Endothelial cell of umbilical vein (primary cell): Measurements from ENCODE around the gene KRT79. TPM values are rescaled to one million over a fixed set of nuclear protein-coding genes. Genes with fewer than 3 reads are reported as not detected.
A peak's percentile ranks its signal among the peaks of the same experiment; 100 is the strongest.

Source experiments
- BruUV-seq: library from RNA; stranded (reverse); fragments of 400-500 nt; replicated peaks from 2 replicates; lab custom pipeline; 2021; lab: Mats Ljungman, UMichigan
- CTCF ChIA-PET: fragments of 300-600, 350-600 bp; sonication (Branson Sonifier 250); formaldehyde crosslinking; loops from one replicate; lab custom pipeline; 2021; ENCODE audit warnings: antibody characterized with exemption, inconsistent platforms; lab: Charles Lee
- POLR2A ChIA-PET: fragments of 300-600, 350-600 bp; sonication (Branson Sonifier 250); formaldehyde crosslinking; loops from one replicate; lab custom pipeline; 2021; ENCODE audit warnings: antibody characterized with exemption, inconsistent platforms; lab: Charles Lee
- DNase-seq: peaks from one replicate; pipeline ENCODE4 v3.0.0-alpha.2; 2011; ENCODE audit warnings: low read depth, low spot score
- FAIRE-seq: peaks from 2 replicates; lab custom pipeline; 2011; peaks lifted over from hg19 to GRCh38; lab: Jason Lieb, UNC
- H2AFZ ChIP-seq: 2 replicates; pipeline ENCODE4 v1.6.0; 2012; ENCODE audit warnings: low read depth, low read length, control low read depth, inconsistent platforms
- H3K27ac ChIP-seq: 2 replicates; pipeline ENCODE4 v1.5.1; 2011; ENCODE audit warnings: low read depth, mild to moderate bottlenecking, control low read depth, low read length, moderate library complexity; ENCODE audit not compliant: insufficient read depth
- H3K27me3 ChIP-seq, 2 experiments: 2 replicates each; pipeline versions ENCODE4 v1.6.0 to v1.6.1; 2011; ENCODE audit warnings: low read length in 2 of 2, mixed read lengths in 1 of 2; ENCODE audit not compliant: control insufficient read depth in 2 of 2, insufficient read depth in 2 of 2
- H3K36me3 ChIP-seq, 2 experiments: 2 replicates in 1 of 2; 3 replicates in 1 of 2; pipeline ENCODE4 v1.5.1; 2011; ENCODE audit warnings: low read length in 2 of 2, mild to moderate bottlenecking in 1 of 2, moderate library complexity in 1 of 2; ENCODE audit not compliant: control insufficient read depth in 2 of 2, insufficient read depth in 2 of 2; ENCODE audit errors: extremely low read depth in 1 of 2
- H3K4me1 ChIP-seq: 3 replicates; pipeline ENCODE4 v1.5.1; 2011; ENCODE audit warnings: mild to moderate bottlenecking, low read length; ENCODE audit not compliant: control insufficient read depth, insufficient read depth; ENCODE audit errors: extremely low read depth
- H3K4me2 ChIP-seq: 2 replicates; pipeline ENCODE4 v1.6.1; 2011; ENCODE audit warnings: low read length, control low read depth, mixed read lengths; ENCODE audit not compliant: insufficient read depth
- H3K4me3 ChIP-seq, 3 experiments: fragments of 200-600 bp in 1 of 3; sonication (generic), shearing (Covaris generic) in 1 of 3; replicated peaks in 1 of 3; 2 replicates each; pipeline ENCODE4 v1.5.1; 2011 to 2016; ENCODE audit warnings: control low read depth in 3 of 3, low read length in 3 of 3, mild to moderate bottlenecking in 2 of 3, inconsistent platforms in 1 of 3, low read depth in 1 of 3, moderate library complexity in 1 of 3; ENCODE audit not compliant: insufficient read depth in 1 of 3
- H3K79me2 ChIP-seq: 2 replicates; pipeline ENCODE4 v1.6.0; 2012; ENCODE audit warnings: low read length, inconsistent platforms; ENCODE audit not compliant: control insufficient read depth, insufficient read depth
- H3K9ac ChIP-seq: replicated peaks from 2 replicates; pipeline ENCODE3; 2011; ENCODE audit warnings: low read length, control low read depth; ENCODE audit not compliant: insufficient read depth; ENCODE audit errors: extremely low read depth
- H3K9me1 ChIP-seq: replicated peaks from 3 replicates; pipeline ENCODE4 v1.6.0; 2011; ENCODE audit warnings: mild to moderate bottlenecking, low read length; ENCODE audit not compliant: control insufficient read depth, insufficient read depth; ENCODE audit errors: extremely low read depth
- H3K9me3 ChIP-seq: replicated peaks from 2 replicates; pipeline ENCODE4 v1.5.1; 2012; ENCODE audit warnings: low read length, inconsistent platforms; ENCODE audit not compliant: control insufficient read depth, insufficient read depth
- H4K20me1 ChIP-seq: replicated peaks from 2 replicates; pipeline ENCODE3; 2011; ENCODE audit warnings: mild to moderate bottlenecking, low read length; ENCODE audit not compliant: control insufficient read depth, insufficient read depth; ENCODE audit errors: extremely low read depth
- FOS ChIP-seq: IDR thresholded peaks from 2 replicates; pipeline ENCODE4 v1.6.1; 2011; ENCODE audit warnings: mild to moderate bottlenecking, low read length, moderate library complexity, borderline replicate concordance; ENCODE audit not compliant: insufficient read depth
- JUN ChIP-seq: IDR thresholded peaks from 2 replicates; pipeline ENCODE4 v1.6.1; 2011; ENCODE audit warnings: borderline replicate concordance, low read depth; ENCODE audit not compliant: insufficient read length, insufficient read depth
- MYC ChIP-seq: IDR thresholded peaks from one replicate; pipeline ENCODE4 v1.6.1; 2011; ENCODE audit warnings: mild to moderate bottlenecking, low read depth, low read length
- POLR2A ChIP-seq: IDR thresholded peaks from 2 replicates; pipeline ENCODE4 v1.6.1; 2012; ENCODE audit warnings: low read depth, mild to moderate bottlenecking, control low read depth, low read length
- dilution Hi-C: fragments of 300-500 bp; cut with MboI; formaldehyde crosslinking; loops from one replicate; pipeline ENCODE4 v1.15.0; 2019; ENCODE audit warnings: low sequenced_read_pairs; ENCODE audit not compliant: extremely low pct_ligation_motif_present
- intact Hi-C: fragments of 100-400 bp; cut with micrococcal nuclease; formaldehyde crosslinking; loops from one replicate; pipeline ENCODE4 v1.10.0; 2022
- polyA plus RNA-seq, 4 experiments: library from polyadenylated mRNA; depleted of rRNA in 3 of 4; stranded (reverse) in 3 of 4; unstranded in 1 of 4; fragments of >200 nt; gene quantifications; 2 replicates each; pipeline versions ENCODE4 v1.2.1 to v1.2.3, GENCODE V29; 2011 to 2012; ENCODE audit warnings: missing spikeins in 1 of 4
- total RNA-seq: library from RNA; stranded (reverse); gene quantifications from 2 replicates; pipeline ENCODE4 v1.2.3, GENCODE V29; 2021
- TF ChIP-seq, protein P1 (sequence below), 2 donors: IDR thresholded peaks; 1 replicate in 1 of 2; 2 replicates in 1 of 2; pipeline ENCODE4 v1.5.1; 2011; ENCODE audit warnings: low read length in 2 of 2, mild to moderate bottlenecking in 2 of 2, moderate library complexity in 2 of 2, control low read depth in 1 of 2, inconsistent platforms in 1 of 2, low read depth in 1 of 2; ENCODE audit not compliant: insufficient read depth in 1 of 2; ENCODE audit errors: extremely low read depth in 1 of 2

Gene KRT79
- total and polyA plus RNA-seq, 2 donors (not counting 3 experiments of a cell fraction or from before 2014, with no cell fraction given), result not detected

DNA sequence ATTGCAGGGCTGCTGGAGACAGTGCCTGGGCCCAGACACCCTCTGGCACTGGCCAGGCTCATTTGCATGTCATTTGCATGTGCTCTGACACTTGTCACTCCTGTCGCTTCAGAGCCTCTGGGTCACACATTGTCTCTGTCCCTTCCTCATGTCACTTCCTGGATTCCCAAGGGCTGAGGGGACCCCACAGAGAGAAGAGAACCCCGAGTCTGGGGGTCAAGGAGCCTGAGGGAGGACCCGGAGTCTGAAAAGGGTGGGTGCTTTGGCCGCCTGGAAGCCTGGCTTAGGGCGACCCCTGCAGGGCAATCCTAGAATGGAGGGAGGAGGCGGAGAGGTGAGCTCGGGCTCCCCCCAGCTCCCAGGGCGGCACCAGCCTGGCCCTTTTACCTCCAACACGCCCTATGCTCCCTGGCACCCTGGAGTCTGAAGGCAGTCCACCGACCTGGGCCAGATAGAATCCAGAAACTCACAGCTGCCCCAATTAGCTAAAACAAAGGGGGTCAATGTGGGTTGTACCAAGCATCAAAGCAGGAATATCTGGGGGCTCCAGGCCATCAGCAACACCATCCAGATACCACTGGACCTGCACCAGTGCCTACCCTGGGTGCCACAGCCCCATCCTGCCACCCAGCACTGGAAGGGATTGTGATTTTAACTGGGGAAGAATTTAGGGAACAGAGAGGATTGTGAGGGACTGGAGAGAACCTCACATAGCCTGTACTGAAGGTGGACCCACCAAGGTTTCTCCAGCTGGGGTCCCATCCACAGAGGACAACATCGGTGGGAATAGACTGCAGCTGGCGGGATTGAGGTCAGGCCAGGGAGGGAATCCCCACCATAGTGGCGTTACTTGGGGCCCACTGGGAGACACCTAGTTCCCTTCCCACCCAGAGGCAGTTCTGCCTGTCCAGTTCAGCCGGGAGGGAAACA, 36.5 kb upstream of the KRT79 start:
- dilution Hi-C loops, result no loop called here
- Histone ChIP-seq H3K4me3 (no peak overlapping the region), H3K4me1 (peaks cover 12% of the 10 kb centered on the region), H2AFZ (no peak overlapping the region), H3K36me3 (no peaks in the 10 kb centered on the region), H3K27ac (no peak overlapping the region), H4K20me1 (no peaks in the 10 kb centered on the region), H3K9me3 (no peaks in the 10 kb centered on the region), H3K9me1 (no peaks in the 10 kb centered on the region), H3K4me2 (no peak overlapping the region), H3K27me3 (no peaks in the 10 kb centered on the region), H3K79me2 (no peaks in the 10 kb centered on the region), H3K9ac (no peak overlapping the region)
- FAIRE-seq (peak; percentile 78), DNase-seq (peak; percentile 32)
- POLR2A ChIA-PET, result interaction anchor here (0.6 kb wide), 1 partner anchor 9 kb away, joined by 4 read pairs; no protein-coding TSS in a partner anchor
- no TSS peak for BruUV-seq
- intact Hi-C loops, result loop anchor here (1.0 to 10.0 kb wide), 3 partner anchors 287 to 656 kb away; no protein-coding TSS in a partner anchor
- CTCF ChIA-PET, result interaction anchor here (0.6 to 7.8 kb wide), 63 partner anchors 9 to 845 kb away, joined by 3 to 120 read pairs (median 4); partner anchors contain the start of genes EIF4B and KRT74
- TF ChIP-seq POLR2A, result no peak
- TF ChIP-seq, protein P1, sequence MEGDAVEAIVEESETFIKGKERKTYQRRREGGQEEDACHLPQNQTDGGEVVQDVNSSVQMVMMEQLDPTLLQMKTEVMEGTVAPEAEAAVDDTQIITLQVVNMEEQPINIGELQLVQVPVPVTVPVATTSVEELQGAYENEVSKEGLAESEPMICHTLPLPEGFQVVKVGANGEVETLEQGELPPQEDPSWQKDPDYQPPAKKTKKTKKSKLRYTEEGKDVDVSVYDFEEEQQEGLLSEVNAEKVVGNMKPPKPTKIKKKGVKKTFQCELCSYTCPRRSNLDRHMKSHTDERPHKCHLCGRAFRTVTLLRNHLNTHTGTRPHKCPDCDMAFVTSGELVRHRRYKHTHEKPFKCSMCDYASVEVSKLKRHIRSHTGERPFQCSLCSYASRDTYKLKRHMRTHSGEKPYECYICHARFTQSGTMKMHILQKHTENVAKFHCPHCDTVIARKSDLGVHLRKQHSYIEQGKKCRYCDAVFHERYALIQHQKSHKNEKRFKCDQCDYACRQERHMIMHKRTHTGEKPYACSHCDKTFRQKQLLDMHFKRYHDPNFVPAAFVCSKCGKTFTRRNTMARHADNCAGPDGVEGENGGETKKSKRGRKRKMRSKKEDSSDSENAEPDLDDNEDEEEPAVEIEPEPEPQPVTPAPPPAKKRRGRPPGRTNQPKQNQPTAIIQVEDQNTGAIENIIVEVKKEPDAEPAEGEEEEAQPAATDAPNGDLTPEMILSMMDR (IDR thresholded peaks at IDR 0.05; ENCODE audit: extremely low read depth in 1 of 2, insufficient read depth in 1 of 2, low read depth in 1 of 2, low read length in 2 of 2), result peak; percentile 79 to 82
- no peak for TF ChIP-seq JUN
- TF ChIP-seq MYC, result no peak
- no peak for TF ChIP-seq FOS
